OCI-LY3 (cell line): ENCODE results near the gene ACACA.

Experiments used
- H2AFZ ChIP-seq: fragments of 200-600, 300-600 bp; shearing (Covaris generic); 2 replicates; pipeline ENCODE4 v1.6.0; 2014; ENCODE audit warnings: antibody characterized with exemption, low read depth, low read length
- H3K27ac ChIP-seq: fragments of 200-600, 300-600 bp; sonication (generic); 2 replicates; pipeline ENCODE4 v1.5.1; 2014; ENCODE audit warnings: mild to moderate bottlenecking, low read length, moderate library complexity, mixed read lengths
- H3K27me3 ChIP-seq: fragments of 200-600, 300-600 bp; sonication (generic); 2 replicates; pipeline ENCODE4 v1.6.1; 2014; ENCODE audit warnings: low read depth, low read length, mixed read lengths
- H3K36me3 ChIP-seq: fragments of 200-600, 300-600 bp; sonication (generic); replicated peaks from 2 replicates; pipeline ENCODE3; 2014; ENCODE audit warnings: low read depth, low read length, mixed read lengths
- H3K4me1 ChIP-seq: fragments of 300-600, 200-600 bp; sonication (generic); 2 replicates; pipeline ENCODE4 v1.6.1; 2014; ENCODE audit warnings: low read length, mixed read lengths
- H3K4me2 ChIP-seq: fragments of 200-600, 300-600 bp; sonication (generic); 2 replicates; pipeline ENCODE4 v1.6.1; 2014; ENCODE audit warnings: low read length, mixed read lengths
- H3K4me3 ChIP-seq: fragments of 300-600, 200-600 bp; sonication (generic); 2 replicates; pipeline ENCODE4 v1.5.1; 2014; ENCODE audit warnings: antibody characterized with exemption, mild to moderate bottlenecking, low read length, moderate library complexity
- H3K79me2 ChIP-seq: fragments of 300-600, 200-600 bp; shearing (Covaris generic); 2 replicates; pipeline ENCODE4 v1.6.1; 2014; ENCODE audit warnings: mild to moderate bottlenecking, low read length, mixed read lengths
- H3K9ac ChIP-seq: fragments of 300-600, 200-600 bp; shearing (Covaris generic); 2 replicates; pipeline ENCODE4 v1.6.0; 2014; ENCODE audit warnings: mild to moderate bottlenecking, low read length, moderate library complexity
- H3K9me3 ChIP-seq: fragments of 200-600, 300-600 bp; shearing (Covaris generic); 2 replicates; pipeline ENCODE4 v1.6.1; 2014; ENCODE audit warnings: low read length, mixed read lengths; ENCODE audit not compliant: insufficient read depth
- H4K20me1 ChIP-seq: fragments of 200-600, 300-600 bp; sonication (generic); 2 replicates; pipeline ENCODE4 v1.6.1; 2016; ENCODE audit warnings: low read length, mixed read lengths; ENCODE audit not compliant: insufficient read depth
- EZH2phosphoT487 ChIP-seq: fragments of 200-600 bp; shearing (Covaris generic); IDR thresholded peaks from 2 replicates; pipeline ENCODE4 v1.6.1; 2018; ENCODE audit warnings: antibody characterized with exemption, mixed run types, low read depth
- TF ChIP-seq, protein P1 (sequence below): fragments of 200-600, 300-600 bp; sonication (generic); IDR thresholded peaks from 2 replicates; pipeline ENCODE4 v1.5.1; 2014; ENCODE audit warnings: antibody characterized with exemption, low read length, low read depth

ACACA gene

DNA sequence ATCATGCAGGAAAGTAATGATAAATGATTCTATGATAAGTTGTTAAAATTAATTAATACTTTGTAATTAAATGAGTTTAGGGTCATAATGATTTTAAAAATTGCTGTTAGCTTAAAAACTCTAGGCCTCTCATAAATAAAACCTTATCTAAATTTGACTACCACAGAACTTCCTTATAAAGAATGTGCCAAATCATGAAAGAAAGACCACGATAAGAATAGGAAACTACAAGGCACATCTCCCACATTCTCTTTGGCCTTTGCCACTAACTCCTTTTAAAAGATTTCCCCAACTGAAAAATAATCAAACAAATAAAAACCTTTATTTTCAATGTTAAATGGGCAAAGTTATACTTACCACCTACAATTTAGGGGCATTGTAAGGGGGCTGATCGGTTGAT is 195.5 kb downstream of the ACACA start:
- Histone ChIP-seq H3K79me2 (no peaks in the 10 kb centered on the region), H3K4me2 (no peak overlapping the region), H3K27ac (no peak overlapping the region), H3K36me3 (peaks cover 15% of the 10 kb centered on the region), H4K20me1 (no peaks in the 10 kb centered on the region), H3K4me1 (no peaks in the 10 kb centered on the region), H2AFZ (no peak overlapping the region), H3K9me3 (no peaks in the 10 kb centered on the region), H3K9ac (no peak overlapping the region), H3K4me3 (no peak overlapping the region), H3K27me3 (no peaks in the 10 kb centered on the region)
- TF ChIP-seq, protein P1, sequence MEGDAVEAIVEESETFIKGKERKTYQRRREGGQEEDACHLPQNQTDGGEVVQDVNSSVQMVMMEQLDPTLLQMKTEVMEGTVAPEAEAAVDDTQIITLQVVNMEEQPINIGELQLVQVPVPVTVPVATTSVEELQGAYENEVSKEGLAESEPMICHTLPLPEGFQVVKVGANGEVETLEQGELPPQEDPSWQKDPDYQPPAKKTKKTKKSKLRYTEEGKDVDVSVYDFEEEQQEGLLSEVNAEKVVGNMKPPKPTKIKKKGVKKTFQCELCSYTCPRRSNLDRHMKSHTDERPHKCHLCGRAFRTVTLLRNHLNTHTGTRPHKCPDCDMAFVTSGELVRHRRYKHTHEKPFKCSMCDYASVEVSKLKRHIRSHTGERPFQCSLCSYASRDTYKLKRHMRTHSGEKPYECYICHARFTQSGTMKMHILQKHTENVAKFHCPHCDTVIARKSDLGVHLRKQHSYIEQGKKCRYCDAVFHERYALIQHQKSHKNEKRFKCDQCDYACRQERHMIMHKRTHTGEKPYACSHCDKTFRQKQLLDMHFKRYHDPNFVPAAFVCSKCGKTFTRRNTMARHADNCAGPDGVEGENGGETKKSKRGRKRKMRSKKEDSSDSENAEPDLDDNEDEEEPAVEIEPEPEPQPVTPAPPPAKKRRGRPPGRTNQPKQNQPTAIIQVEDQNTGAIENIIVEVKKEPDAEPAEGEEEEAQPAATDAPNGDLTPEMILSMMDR = no peak
- TF ChIP-seq EZH2phosphoT487 = no peak

DNA sequence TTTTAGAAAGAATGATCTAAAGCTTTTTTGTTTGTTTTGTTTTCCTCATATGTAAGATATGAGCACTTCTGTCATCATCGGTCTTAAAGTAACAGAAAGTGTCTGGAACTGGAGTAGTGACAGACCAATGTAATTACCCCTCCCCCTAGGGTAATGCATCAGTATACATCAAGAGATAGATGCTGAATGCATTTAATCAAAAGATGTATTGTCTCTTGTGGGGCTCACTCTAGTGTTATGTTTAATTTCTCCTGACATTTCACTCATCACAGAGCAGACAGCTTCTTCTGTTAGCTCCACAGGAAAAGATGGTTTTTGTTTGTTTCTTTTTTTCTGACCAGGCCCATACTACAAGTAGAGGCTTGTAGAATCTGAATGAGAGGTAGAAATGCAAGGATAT is 199.5 kb downstream of the ACACA start:
- H3K9ac ChIP-seq = no peak overlapping the region
- H3K4me3 ChIP-seq = no peak overlapping the region
- H3K36me3 ChIP-seq = peaks cover 18% of the 10 kb centered on the region
- H3K4me2 ChIP-seq = no peak overlapping the region
- H2AFZ ChIP-seq = no peak overlapping the region
- H3K27me3 ChIP-seq = no peaks in the 10 kb centered on the region
- H3K27ac ChIP-seq = no peak overlapping the region
- H3K4me1 ChIP-seq = no peaks in the 10 kb centered on the region
- no peaks in the 10 kb centered on the region for H3K79me2 ChIP-seq
- TF ChIP-seq, protein P1 = no peak
- no peak for TF ChIP-seq EZH2phosphoT487
- H4K20me1 ChIP-seq = no peaks in the 10 kb centered on the region
- no peaks in the 10 kb centered on the region for H3K9me3 ChIP-seq

DNA sequence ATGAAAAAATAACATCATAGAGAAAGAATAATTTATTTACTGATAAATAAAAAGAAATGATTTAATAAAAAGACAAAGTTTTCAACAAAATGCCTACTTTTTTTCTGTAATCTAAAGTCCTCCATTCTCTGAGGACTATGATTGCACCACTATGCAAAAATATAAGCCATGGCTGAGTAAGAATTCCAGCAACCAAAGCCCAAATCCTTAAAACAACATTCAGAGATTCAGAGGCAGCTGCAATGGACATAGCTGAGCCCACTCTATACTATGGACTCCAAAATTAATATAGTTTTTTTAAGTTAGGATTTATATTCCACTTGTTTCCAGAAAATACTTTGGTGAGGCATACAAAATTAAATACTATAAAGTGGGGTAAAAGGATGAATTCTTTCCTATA is 200.3 kb downstream of the ACACA start:
- Histone ChIP-seq H3K4me2 (no peak overlapping the region), H3K27ac (no peak overlapping the region), H3K4me1 (no peaks in the 10 kb centered on the region), H3K4me3 (no peak overlapping the region), H3K79me2 (no peaks in the 10 kb centered on the region), H3K36me3 (peaks cover 13% of the 10 kb centered on the region), H3K9me3 (no peaks in the 10 kb centered on the region), H4K20me1 (no peaks in the 10 kb centered on the region), H3K9ac (no peak overlapping the region), H2AFZ (no peak overlapping the region), H3K27me3 (no peaks in the 10 kb centered on the region)
- no peak for TF ChIP-seq EZH2phosphoT487
- TF ChIP-seq, protein P1 = no peak

DNA sequence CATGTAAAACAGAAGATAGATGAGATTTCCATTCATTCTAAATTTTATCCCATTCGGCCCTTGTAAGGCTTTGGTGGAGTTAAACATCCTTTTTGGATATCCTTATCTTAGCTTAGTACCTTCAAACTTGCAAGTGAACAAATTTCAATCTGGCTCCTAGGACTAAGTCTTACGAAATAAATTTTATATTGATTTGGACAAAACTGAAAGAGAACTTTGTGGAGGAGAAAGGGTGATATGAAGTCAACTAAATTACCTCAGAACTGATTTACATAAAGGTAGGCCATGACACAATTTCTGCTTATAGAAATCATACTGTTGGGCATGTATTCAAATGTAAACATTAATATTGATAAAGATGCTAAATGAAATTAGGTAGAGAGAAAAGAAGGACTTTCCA is 206.1 kb downstream of the ACACA start:
- no peak for TF ChIP-seq EZH2phosphoT487
- TF ChIP-seq, protein P1 = no peak
- H3K27ac ChIP-seq = no peak overlapping the region
- H3K9ac ChIP-seq = no peak overlapping the region
- no peaks in the 10 kb centered on the region for H4K20me1 ChIP-seq
- H3K79me2 ChIP-seq = no peaks in the 10 kb centered on the region
- no peaks in the 10 kb centered on the region for H3K4me1 ChIP-seq
- no peaks in the 10 kb centered on the region for H3K9me3 ChIP-seq
- H2AFZ ChIP-seq = no peak overlapping the region
- no peak overlapping the region for H3K4me3 ChIP-seq
- H3K36me3 ChIP-seq = peaks cover 7% of the 10 kb centered on the region
- H3K27me3 ChIP-seq = no peaks in the 10 kb centered on the region
- H3K4me2 ChIP-seq = no peak overlapping the region
